HepG2 (cell line): Measurements from ENCODE around the gene SLC35D2. TPM values are rescaled to one million over a fixed set of nuclear protein-coding genes. Genes with fewer than 3 reads are reported as not detected.

Experiments used
- ATF1 ChIP-seq: IDR thresholded peaks from 2 replicates; pipeline ENCODE4 v1.6.1; 2016; ENCODE audit warnings: mild to moderate bottlenecking, control low read depth
- CREB1 ChIP-seq, 2 experiments: fragments of 450-650 bp in 1 of 2; IDR thresholded peaks; 2 replicates each; pipeline ENCODE4 v1.6.1; 2016 to 2017; ENCODE audit warnings: control low read depth in 1 of 2, mild to moderate bottlenecking in 1 of 2, missing compliant biosample characterization in 1 of 2, missing genetic modification characterization in 1 of 2
- DNMT1 ChIP-seq: sonication (generic); formaldehyde crosslinking; IDR thresholded peaks from 2 replicates; pipeline ENCODE4 v1.5.1; 2020; ENCODE audit warnings: mild to moderate bottlenecking, missing genetic modification reagents
- GMEB2 ChIP-seq: IDR thresholded peaks from 2 replicates; pipeline ENCODE4 v1.6.1; 2016; ENCODE audit warnings: missing biosample characterization, missing genetic modification reagents, low read depth
- HMGA1 ChIP-seq: sonication (generic); formaldehyde crosslinking; conservative IDR thresholded peaks from 2 replicates; pipeline ENCODE4 v1.4.0; 2020; ENCODE audit warnings: missing genetic modification reagents
- HOXA3 ChIP-seq: sonication (generic); formaldehyde crosslinking; IDR thresholded peaks from 2 replicates; pipeline ENCODE4 v1.5.0; 2020; ENCODE audit warnings: missing genetic modification reagents
- KMT2A ChIP-seq: sonication (generic); formaldehyde crosslinking; IDR thresholded peaks from 2 replicates; pipeline ENCODE4 v1.4.0; 2020; ENCODE audit warnings: missing genetic modification reagents
- NR2C2 ChIP-seq: sonication (generic); formaldehyde crosslinking; IDR thresholded peaks from 2 replicates; pipeline ENCODE4 v1.4.0; 2020; ENCODE audit warnings: missing genetic modification reagents, mild to moderate bottlenecking, moderate library complexity, borderline replicate concordance
- SRF ChIP-seq: IDR thresholded peaks from 2 replicates; pipeline ENCODE4 v1.6.1; 2011; ENCODE audit warnings: mild to moderate bottlenecking, low read depth, low read length, moderate library complexity
- TARDBP ChIP-seq: sonication (generic); formaldehyde crosslinking; IDR thresholded peaks from 2 replicates; pipeline ENCODE4 v1.8.0; 2022; ENCODE audit warnings: mild to moderate bottlenecking, missing genetic modification reagents
- TP53 ChIP-seq: sonication (generic); formaldehyde crosslinking; conservative IDR thresholded peaks from 2 replicates; pipeline ENCODE4 v1.4.0; 2020; ENCODE audit warnings: missing genetic modification reagents
- XBP1 ChIP-seq: sonication (generic); formaldehyde crosslinking; IDR thresholded peaks from 2 replicates; pipeline ENCODE4 v1.5.0; 2020; ENCODE audit warnings: missing genetic modification reagents
- ZC3H13 ChIP-seq: sonication (generic); formaldehyde crosslinking; IDR thresholded peaks from 2 replicates; pipeline ENCODE4 v1.8.1; 2023; ENCODE audit warnings: mild to moderate bottlenecking, missing genetic modification reagents, moderate library complexity
- ZFX ChIP-seq: sonication (generic); formaldehyde crosslinking; IDR thresholded peaks from 2 replicates; pipeline ENCODE4 v1.4.0; 2020; ENCODE audit warnings: mild to moderate bottlenecking, low read depth, missing genetic modification reagents, moderate library complexity
- ZIK1 ChIP-seq: sonication (generic); formaldehyde crosslinking; IDR thresholded peaks from 2 replicates; pipeline ENCODE4 v1.5.0; 2020; ENCODE audit warnings: mild to moderate bottlenecking, low read depth, missing genetic modification reagents, borderline replicate concordance
- ZMYM4 ChIP-seq: sonication (generic); formaldehyde crosslinking; IDR thresholded peaks from 2 replicates; pipeline ENCODE4 v1.8.1; 2023; ENCODE audit warnings: mild to moderate bottlenecking, missing genetic modification reagents
- ZNF143 ChIP-seq: sonication (generic); formaldehyde crosslinking; IDR thresholded peaks from 2 replicates; pipeline ENCODE4 v1.4.0; 2020; ENCODE audit warnings: missing genetic modification reagents
- ZNF432 ChIP-seq: sonication (generic); formaldehyde crosslinking; IDR thresholded peaks from 2 replicates; pipeline ENCODE4 v1.5.0; 2020; ENCODE audit warnings: missing genetic modification reagents, mild to moderate bottlenecking, borderline replicate concordance
- ZNF44 ChIP-seq: sonication (generic); formaldehyde crosslinking; IDR thresholded peaks from 2 replicates; pipeline ENCODE4 v1.5.1; 2020; ENCODE audit warnings: mild to moderate bottlenecking, missing genetic modification reagents
- ZNF557 ChIP-seq: sonication (generic); formaldehyde crosslinking; IDR thresholded peaks from 2 replicates; pipeline ENCODE4 v1.4.0; 2020; ENCODE audit warnings: missing genetic modification reagents
- ZNF766 ChIP-seq: sonication (generic); formaldehyde crosslinking; IDR thresholded peaks from 2 replicates; pipeline ENCODE4 v1.5.0; 2020; ENCODE audit warnings: missing genetic modification reagents, borderline replicate concordance
- ZSCAN21 ChIP-seq: sonication (generic); formaldehyde crosslinking; IDR thresholded peaks from 2 replicates; pipeline ENCODE4 v1.8.0; 2022; ENCODE audit warnings: mild to moderate bottlenecking, missing genetic modification reagents, moderate library complexity, borderline replicate concordance
- polyA plus RNA-seq, 8 experiments: library from polyadenylated mRNA; depleted of rRNA in 3 of 8; stranded (reverse) in 7 of 8; unstranded in 1 of 8; fragments of >200 nt; fragmentation: Illumina TruSeq in 4 of 8; extraction: Trizol in 4 of 8; gene quantifications; 2 replicates each; pipeline versions ENCODE4 v1.2.1 to v1.2.3, GENCODE V29; 2011 to 2016; ENCODE audit warnings: low read depth in 4 of 8, missing spikeins in 1 of 8, mixed read lengths in 1 of 8; ENCODE audit not compliant: insufficient read depth in 1 of 8
- total RNA-seq, 5 experiments: library from RNA; depleted of rRNA; stranded (reverse); fragments of >200 nt; fragmentation: Illumina TruSeq; extraction: Trizol; gene quantifications; 2 replicates each; pipeline ENCODE4 v1.2.3, GENCODE V29; 2016; ENCODE audit warnings: low read depth in 1 of 5
- TF ChIP-seq, protein P1 (sequence below): sonication (generic); formaldehyde crosslinking; conservative IDR thresholded peaks from 2 replicates; pipeline ENCODE4 v1.8.1; 2023; ENCODE audit warnings: missing genetic modification reagents
- TF ChIP-seq, protein P2 (sequence below): IDR thresholded peaks from 2 replicates; pipeline ENCODE4 v1.6.1; 2016; ENCODE audit warnings: mild to moderate bottlenecking, missing biosample characterization, missing genetic modification reagents
- TF ChIP-seq, protein P3 (sequence below): sonication (generic); formaldehyde crosslinking; IDR thresholded peaks from 2 replicates; pipeline ENCODE4 v1.8.0; 2022; ENCODE audit warnings: missing genetic modification reagents, mild to moderate bottlenecking, borderline replicate concordance
- TF ChIP-seq, protein P4 (sequence below): IDR thresholded peaks from 2 replicates; pipeline ENCODE4 v1.6.1; 2016; ENCODE audit warnings: missing genetic modification reagents, missing compliant biosample characterization

SLC35D2 gene
- total and polyA plus RNA-seq, 2 of the 13 experiments (the other 11 are each of a cell fraction or from before 2014, with no cell fraction given), result 96.2 to 103 TPM

GRCh38 chr9:96418920-96419690 lies 35.6 kb upstream of the SLC35D2 start (continued):
- TF ChIP-seq, protein P1, sequence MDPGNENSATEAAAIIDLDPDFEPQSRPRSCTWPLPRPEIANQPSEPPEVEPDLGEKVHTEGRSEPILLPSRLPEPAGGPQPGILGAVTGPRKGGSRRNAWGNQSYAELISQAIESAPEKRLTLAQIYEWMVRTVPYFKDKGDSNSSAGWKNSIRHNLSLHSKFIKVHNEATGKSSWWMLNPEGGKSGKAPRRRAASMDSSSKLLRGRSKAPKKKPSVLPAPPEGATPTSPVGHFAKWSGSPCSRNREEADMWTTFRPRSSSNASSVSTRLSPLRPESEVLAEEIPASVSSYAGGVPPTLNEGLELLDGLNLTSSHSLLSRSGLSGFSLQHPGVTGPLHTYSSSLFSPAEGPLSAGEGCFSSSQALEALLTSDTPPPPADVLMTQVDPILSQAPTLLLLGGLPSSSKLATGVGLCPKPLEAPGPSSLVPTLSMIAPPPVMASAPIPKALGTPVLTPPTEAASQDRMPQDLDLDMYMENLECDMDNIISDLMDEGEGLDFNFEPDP, result no peak
- TF ChIP-seq ZNF557 (CRISPR knock-in tag), result no peak
- TF ChIP-seq ZNF44 (CRISPR knock-in tag), result no peak
- TF ChIP-seq, protein P2, sequence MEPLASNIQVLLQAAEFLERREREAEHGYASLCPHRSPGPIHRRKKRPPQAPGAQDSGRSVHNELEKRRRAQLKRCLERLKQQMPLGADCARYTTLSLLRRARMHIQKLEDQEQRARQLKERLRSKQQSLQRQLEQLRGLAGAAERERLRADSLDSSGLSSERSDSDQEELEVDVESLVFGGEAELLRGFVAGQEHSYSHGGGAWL (CRISPR knock-in tag), result peak; percentile 24; the same call in 1 of the 2 replicates
- no peak for TF ChIP-seq ZIK1 (CRISPR knock-in tag)
- no peak for TF ChIP-seq DNMT1
- no peak for TF ChIP-seq ZNF143 (CRISPR knock-in tag)
- TF ChIP-seq TARDBP (CRISPR knock-in tag), result peak; percentile 68; the same call in 1 of the 2 replicates
- peak; percentile 20; the same call in 1 of the 2 replicates for TF ChIP-seq NR2C2 (CRISPR knock-in tag)
- no peak; the same call in none of the 2 replicates for TF ChIP-seq ZMYM4
- TF ChIP-seq ATF1, result no peak
- no peak for TF ChIP-seq CREB1 (IDR thresholded peaks at IDR 0.05)
- peak; percentile 52; the same call in 1 of the 2 replicates for TF ChIP-seq CREB1 (CRISPR knock-in tag; IDR thresholded peaks at IDR 0.05)
- TF ChIP-seq SRF, result no peak
- TF ChIP-seq, protein P3, sequence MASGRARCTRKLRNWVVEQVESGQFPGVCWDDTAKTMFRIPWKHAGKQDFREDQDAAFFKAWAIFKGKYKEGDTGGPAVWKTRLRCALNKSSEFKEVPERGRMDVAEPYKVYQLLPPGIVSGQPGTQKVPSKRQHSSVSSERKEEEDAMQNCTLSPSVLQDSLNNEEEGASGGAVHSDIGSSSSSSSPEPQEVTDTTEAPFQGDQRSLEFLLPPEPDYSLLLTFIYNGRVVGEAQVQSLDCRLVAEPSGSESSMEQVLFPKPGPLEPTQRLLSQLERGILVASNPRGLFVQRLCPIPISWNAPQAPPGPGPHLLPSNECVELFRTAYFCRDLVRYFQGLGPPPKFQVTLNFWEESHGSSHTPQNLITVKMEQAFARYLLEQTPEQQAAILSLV, result peak; percentile 66; the same call in 1 of the 2 replicates
- TF ChIP-seq ZNF432, result no peak
- no peak for TF ChIP-seq HMGA1
- 0 out of 2 replicates have a peak, but pooled peaks have one; percentile 7 for TF ChIP-seq GMEB2
- TF ChIP-seq, protein P4, sequence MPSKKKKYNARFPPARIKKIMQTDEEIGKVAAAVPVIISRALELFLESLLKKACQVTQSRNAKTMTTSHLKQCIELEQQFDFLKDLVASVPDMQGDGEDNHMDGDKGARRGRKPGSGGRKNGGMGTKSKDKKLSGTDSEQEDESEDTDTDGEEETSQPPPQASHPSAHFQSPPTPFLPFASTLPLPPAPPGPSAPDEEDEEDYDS, result peak; percentile 20
- TF ChIP-seq ZFX, result peak; percentile 74
- TF ChIP-seq ZSCAN21 (CRISPR knock-in tag), result peak; percentile 68; the same call in 1 of the 2 replicates
- TF ChIP-seq HOXA3 (CRISPR knock-in tag), result peak; percentile 56; the same call in 1 of the 2 replicates
- peak; percentile 76 for TF ChIP-seq ZC3H13 (CRISPR knock-in tag)
- no peak; the same call in 1 of the 2 replicates for TF ChIP-seq TP53
- TF ChIP-seq XBP1 (CRISPR knock-in tag), result no peak
- TF ChIP-seq ZNF766, result no peak
- TF ChIP-seq KMT2A, result no peak
